PC-3 (cell line): Measurements from ENCODE around the gene CRYBG2.

Source experiments
- CTCF ChIP-seq: fragments of 300-600 bp; sonication (generic); conservative IDR thresholded peaks from 2 replicates; pipeline ENCODE4 v1.5.1; 2017; ENCODE audit warnings: antibody characterized with exemption, low read depth, mild to moderate bottlenecking, low read length
- EZH2phosphoT487 ChIP-seq: fragments of 300-600 bp; sonication (generic); IDR thresholded peaks from 2 replicates; pipeline ENCODE4 v1.6.1; 2018; ENCODE audit warnings: mild to moderate bottlenecking, antibody characterized with exemption, low read length, borderline replicate concordance

GRCh38 chr1:26289158-26290059, 64.5 kb downstream of the CRYBG2 start:
- TF ChIP-seq CTCF, result no peak
- TF ChIP-seq EZH2phosphoT487, result no peak
